ENCODE measurements around the gene TRDMT1. TPM values are rescaled to one million over a fixed set of nuclear protein-coding genes. Genes with fewer than 3 reads are reported as not detected.

The TRDMT1 gene
- total RNA-seq, 1 experiment from 2014 or later = 20.2 TPM

DNA sequence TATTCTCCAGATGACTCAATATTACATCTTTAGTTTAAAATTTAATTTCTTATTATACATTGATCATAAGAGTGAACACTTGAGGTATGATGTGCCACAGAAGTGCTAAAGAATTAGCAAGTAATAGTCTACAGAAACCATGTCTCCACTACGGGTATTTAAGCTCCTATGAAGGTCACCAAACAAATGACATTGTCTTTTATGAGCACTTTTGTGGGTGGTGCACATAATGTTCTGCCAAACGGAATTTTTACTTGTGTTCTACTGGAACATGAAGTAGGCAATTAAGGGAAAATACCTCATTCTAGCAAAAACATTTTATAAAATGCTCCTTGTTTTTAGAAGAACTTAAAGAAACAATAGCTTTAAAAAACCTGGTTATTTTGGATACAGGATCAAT is 44.4 kb downstream of the TRDMT1 start:
- Histone ChIP-seq H3K18ac (ENCODE audit: insufficient read length, low read depth, low read length) (no peak overlapping the region), H3K56ac (ENCODE audit: insufficient read length, low read depth, low read length) (no peak overlapping the region), H3K4me2 (ENCODE audit: insufficient read depth, insufficient read length, low read length) (no peak overlapping the region), H3T11ph (ENCODE audit: low read length) (no peak overlapping the region), H4K8ac (replicated peaks; ENCODE audit: insufficient read length, low read depth, low read length) (no peak overlapping the region), H4K5ac (ENCODE audit: insufficient read length, low read depth, low read length) (no peak overlapping the region), H3K79me2 (ENCODE audit: insufficient read depth, low read length) (no peaks in the 10 kb centered on the region), H4K91ac (ENCODE audit: insufficient read length, low read depth, low read length) (no peak overlapping the region), H4K20me1 (ENCODE audit: control insufficient read depth, insufficient read depth, insufficient read length) (no peaks in the 10 kb centered on the region), H3K9me3 (ENCODE audit: control insufficient read depth, low read depth, low read length) (no peaks in the 10 kb centered on the region), H3K23me2 (ENCODE audit: insufficient read length, low read depth, low read length, poor library complexity, severe bottlenecking) (no peaks in the 10 kb centered on the region), H3K4ac (ENCODE audit: low read depth, low read length) (no peak overlapping the region), H3K9ac (ENCODE audit: extremely low read depth, insufficient read length, low read length) (no peak overlapping the region), H2BK15ac (ENCODE audit: low read depth, low read length) (no peak overlapping the region), H3K27me3 (ENCODE audit: insufficient read depth, low read length) (no peaks in the 10 kb centered on the region), H2BK120ac (ENCODE audit: low read depth, low read length, poor library complexity, severe bottlenecking) (no peak overlapping the region), H3K23ac (ENCODE audit: insufficient read length, low read depth, low read length) (no peak overlapping the region), H2BK5ac (ENCODE audit: insufficient read length, low read length) (no peak overlapping the region), H3K14ac (ENCODE audit: insufficient read depth, low read length) (no peak overlapping the region), H2AFZ (ENCODE audit: low read length) (no peak overlapping the region), H2BK20ac (ENCODE audit: low read depth, low read length, poor library complexity, severe bottlenecking) (no peak overlapping the region), H2BK12ac (ENCODE audit: insufficient read length, low read depth, low read length) (no peak overlapping the region), H2AK5ac (ENCODE audit: insufficient read length, low read length) (no peak overlapping the region), H3K79me1 (ENCODE audit: insufficient read depth, low read depth, low read length, poor library complexity, severe bottlenecking) (no peaks in the 10 kb centered on the region), H3K4me1 (ENCODE audit: insufficient read depth, low read length) (no peaks in the 10 kb centered on the region), H3K27ac (ENCODE audit: insufficient read length, low read depth, low read length) (no peak overlapping the region)
- no peaks in the 10 kb centered on the region for H3K9me3 Mint-ChIP-seq
- TF ChIP-seq, protein P1, sequence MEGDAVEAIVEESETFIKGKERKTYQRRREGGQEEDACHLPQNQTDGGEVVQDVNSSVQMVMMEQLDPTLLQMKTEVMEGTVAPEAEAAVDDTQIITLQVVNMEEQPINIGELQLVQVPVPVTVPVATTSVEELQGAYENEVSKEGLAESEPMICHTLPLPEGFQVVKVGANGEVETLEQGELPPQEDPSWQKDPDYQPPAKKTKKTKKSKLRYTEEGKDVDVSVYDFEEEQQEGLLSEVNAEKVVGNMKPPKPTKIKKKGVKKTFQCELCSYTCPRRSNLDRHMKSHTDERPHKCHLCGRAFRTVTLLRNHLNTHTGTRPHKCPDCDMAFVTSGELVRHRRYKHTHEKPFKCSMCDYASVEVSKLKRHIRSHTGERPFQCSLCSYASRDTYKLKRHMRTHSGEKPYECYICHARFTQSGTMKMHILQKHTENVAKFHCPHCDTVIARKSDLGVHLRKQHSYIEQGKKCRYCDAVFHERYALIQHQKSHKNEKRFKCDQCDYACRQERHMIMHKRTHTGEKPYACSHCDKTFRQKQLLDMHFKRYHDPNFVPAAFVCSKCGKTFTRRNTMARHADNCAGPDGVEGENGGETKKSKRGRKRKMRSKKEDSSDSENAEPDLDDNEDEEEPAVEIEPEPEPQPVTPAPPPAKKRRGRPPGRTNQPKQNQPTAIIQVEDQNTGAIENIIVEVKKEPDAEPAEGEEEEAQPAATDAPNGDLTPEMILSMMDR (conservative IDR thresholded peaks at IDR 0.05) = no peak
- no peaks in the 10 kb centered on the region for H3K4me1 Mint-ChIP-seq
- no CpG with 5 or more reads among the region's 2 CpGs for WGBS (ENCODE audit: extremely low coverage, insufficient read length, low lambda C conversion rate)
- H3K4me3 Mint-ChIP-seq = no peak overlapping the region
- no peak for DNase-seq
- no peaks in the 10 kb centered on the region for H3K36me3 Mint-ChIP-seq (ENCODE audit: insufficient read depth in 1 of 3, low read depth in 3 of 3)
- H3K27me3 Mint-ChIP-seq (ENCODE audit: low read depth) = no peaks in the 10 kb centered on the region
- no peak overlapping the region for H3K27ac Mint-ChIP-seq

All from H9 (cell line).